Astrocyte of the cerebellum (primary cell): ENCODE data around the gene AQP5.

ENCODE experiments used
- DNase-seq: peaks from one replicate; pipeline ENCODE4 v3.0.0-alpha.2; 2011; ENCODE audit warnings: low read depth
- H3K4me3 ChIP-seq: 2 replicates; pipeline ENCODE4 v1.5.1; 2011; ENCODE audit warnings: mild to moderate bottlenecking, low read depth, low read length, moderate library complexity
- in situ Hi-C: cut with HindIII; loops from 2 replicates; pipeline ENCODE4 v1.10.0; 2017; ENCODE audit warnings: low sequenced_read_pairs
- TF ChIP-seq, protein P1 (sequence below): IDR thresholded peaks from 2 replicates; pipeline ENCODE4 v1.5.1; 2012; ENCODE audit warnings: low read length, low read depth, moderate library complexity, mild to moderate bottlenecking; ENCODE audit errors: missing control alignments

AQP5 gene

DNA sequence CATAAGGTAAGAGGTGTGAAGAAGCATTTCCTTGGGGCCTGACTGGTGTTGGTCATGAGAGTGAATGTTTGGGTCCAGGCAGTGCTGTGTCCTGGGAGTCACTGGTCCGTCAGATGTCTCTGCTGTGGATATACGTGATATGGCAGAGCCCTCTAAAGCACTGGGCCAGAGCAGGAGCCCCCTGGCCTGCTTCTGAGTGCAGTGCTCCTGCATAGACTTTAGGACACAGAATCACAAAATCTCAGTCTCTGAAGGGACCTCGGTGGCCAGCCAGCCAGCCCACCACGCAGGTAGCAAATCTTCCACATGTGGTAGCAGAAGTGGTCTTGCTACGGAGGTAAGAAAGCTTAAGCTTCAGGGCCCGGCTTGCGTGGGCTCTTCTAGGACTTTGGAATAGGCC lies 29.6 kb upstream of the AQP5 start:
- no peak for DNase-seq
- TF ChIP-seq, protein P1, sequence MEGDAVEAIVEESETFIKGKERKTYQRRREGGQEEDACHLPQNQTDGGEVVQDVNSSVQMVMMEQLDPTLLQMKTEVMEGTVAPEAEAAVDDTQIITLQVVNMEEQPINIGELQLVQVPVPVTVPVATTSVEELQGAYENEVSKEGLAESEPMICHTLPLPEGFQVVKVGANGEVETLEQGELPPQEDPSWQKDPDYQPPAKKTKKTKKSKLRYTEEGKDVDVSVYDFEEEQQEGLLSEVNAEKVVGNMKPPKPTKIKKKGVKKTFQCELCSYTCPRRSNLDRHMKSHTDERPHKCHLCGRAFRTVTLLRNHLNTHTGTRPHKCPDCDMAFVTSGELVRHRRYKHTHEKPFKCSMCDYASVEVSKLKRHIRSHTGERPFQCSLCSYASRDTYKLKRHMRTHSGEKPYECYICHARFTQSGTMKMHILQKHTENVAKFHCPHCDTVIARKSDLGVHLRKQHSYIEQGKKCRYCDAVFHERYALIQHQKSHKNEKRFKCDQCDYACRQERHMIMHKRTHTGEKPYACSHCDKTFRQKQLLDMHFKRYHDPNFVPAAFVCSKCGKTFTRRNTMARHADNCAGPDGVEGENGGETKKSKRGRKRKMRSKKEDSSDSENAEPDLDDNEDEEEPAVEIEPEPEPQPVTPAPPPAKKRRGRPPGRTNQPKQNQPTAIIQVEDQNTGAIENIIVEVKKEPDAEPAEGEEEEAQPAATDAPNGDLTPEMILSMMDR: no peak
- in situ Hi-C loops: no loop called here
- H3K4me3 ChIP-seq: no peak overlapping the region

DNA sequence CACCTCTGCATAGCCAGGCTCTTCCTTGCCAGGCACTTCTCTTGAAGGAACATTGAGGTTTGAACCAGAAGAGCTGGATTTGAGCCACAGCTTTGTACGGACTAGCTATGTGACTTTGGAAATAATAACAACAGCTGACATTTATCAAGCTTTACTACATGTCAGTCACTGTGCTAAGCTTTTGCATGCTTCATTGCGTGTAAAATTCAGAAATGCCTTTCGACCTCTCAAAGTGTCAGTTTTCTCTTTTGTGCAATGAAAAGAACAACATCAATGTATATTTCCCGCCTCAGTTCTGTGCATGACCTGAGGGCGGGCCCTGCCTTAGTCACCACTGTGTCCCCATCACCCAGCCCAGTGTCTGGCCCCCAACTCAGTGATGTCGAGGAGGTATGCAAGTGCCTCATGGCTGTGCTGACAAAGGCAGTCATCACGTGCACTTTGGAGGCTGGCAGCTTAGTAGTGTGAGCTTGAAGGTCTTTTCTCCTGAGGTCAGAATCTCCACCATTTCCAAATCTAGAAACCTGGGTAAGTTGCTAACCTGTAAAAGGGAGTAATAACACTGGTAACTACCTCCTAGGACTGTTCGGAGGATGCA lies 29.0 kb upstream of the AQP5 start:
- DNase-seq: no peak
- in situ Hi-C loops: no loop called here
- TF ChIP-seq, protein P1: no peak
- H3K4me3 ChIP-seq: no peak overlapping the region

DNA sequence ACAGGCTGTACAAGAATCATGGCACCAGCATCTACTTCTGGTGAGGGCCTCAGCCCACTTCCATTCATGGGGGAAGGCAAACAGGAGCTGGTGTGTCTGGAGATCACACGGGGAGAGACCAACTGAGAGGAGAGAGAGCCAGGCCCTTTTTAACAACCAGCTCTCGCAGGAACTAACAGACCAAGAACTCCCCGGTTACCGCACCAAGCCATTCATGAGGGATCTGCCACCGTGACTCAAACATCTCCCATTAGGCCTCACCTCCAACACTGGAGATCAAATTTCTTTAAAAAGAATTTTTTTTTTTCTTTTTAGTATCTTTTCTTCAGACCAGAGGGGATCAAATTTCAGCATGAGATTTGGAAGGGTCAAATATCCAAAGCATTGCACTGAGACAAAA lies 27.9 kb upstream of the AQP5 start:
- no peak overlapping the region for H3K4me3 ChIP-seq
- in situ Hi-C loops: no loop called here
- DNase-seq: peak; percentile 22
- TF ChIP-seq, protein P1: no peak

DNA sequence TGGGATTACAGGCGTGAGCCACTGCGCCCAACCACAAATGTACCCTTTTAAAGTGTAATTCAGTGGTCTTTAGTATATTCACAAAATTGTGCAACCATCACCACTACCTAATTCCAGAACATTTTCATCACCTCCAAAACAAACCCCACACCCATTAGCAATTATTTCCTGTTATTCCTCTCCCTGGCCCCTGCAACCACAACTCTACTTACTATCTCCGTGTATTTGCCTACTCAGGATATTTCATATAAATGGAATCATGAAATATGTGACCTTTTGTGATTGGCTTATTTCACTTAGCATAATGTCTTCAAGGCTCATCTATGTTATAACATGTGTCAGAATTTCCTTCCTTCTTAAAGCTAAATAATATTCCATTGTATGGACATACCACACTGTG lies 27.2 kb upstream of the AQP5 start:
- no peak for DNase-seq
- in situ Hi-C loops: no loop called here
- TF ChIP-seq, protein P1: no peak
- no peak overlapping the region for H3K4me3 ChIP-seq

DNA sequence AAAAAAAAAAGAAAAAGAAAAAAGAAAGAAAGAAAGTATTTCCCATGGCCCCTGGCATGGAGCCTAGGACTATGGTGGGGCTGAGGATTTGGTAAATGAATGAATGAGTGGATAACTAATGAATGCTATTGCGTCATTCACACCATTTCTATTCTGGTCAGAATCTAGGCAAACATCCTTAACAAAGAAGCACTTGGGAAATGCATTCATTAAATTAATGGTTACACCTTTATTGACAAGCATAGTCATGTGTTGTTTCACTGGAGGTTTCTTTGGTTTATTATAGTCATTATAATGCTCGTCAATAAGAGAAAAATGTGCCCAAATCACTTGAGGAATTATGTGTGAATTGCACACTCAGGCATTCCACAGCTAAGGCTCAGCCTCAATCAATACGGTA lies 24.7 kb upstream of the AQP5 start:
- H3K4me3 ChIP-seq: no peak overlapping the region
- TF ChIP-seq, protein P1: no peak
- in situ Hi-C loops: no loop called here
- DNase-seq: no peak

DNA sequence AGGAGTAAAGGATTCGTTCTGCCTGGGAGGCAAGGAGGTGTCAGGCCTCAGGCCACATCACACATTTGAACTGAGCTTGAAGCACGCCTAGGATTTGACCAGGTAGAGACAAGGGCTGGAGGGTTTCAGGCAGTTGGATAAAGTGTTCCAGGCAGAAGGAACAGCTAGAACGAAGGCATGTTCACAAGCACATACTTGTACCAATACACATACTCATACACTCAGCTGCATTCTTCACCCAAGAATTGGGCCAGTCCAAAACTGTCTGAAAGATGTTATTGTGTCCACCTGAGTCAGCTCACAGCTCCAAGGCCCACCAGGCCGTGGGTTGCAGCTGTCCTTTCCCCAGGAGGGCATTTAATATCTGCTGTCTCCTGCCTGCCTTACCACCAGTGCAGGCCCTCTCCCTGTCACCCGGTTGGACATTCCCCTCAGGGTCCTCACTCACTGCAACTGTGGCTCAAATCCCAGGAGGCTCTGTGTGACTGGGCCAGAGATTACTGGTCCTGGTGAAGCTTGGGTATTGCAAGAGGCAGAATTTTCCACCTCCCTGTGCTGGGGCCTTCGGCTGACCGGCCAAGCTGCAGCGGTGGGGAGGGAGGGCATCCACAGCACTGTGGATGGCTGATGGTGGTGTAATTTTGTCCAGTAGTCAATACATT lies 23.9 kb upstream of the AQP5 start:
- no peak for DNase-seq
- TF ChIP-seq, protein P1: no peak
- no peak overlapping the region for H3K4me3 ChIP-seq
- in situ Hi-C loops: no loop called here
